NOMO-1 treated with DMSO at 0.1 percent for 48 hours (cell line): ENCODE measurements around the gene FOSL2.

ENCODE experiments used
- DNase-seq: peaks from one replicate; lab custom pipeline; 2025; ENCODE audit not compliant: unreplicated experiment; lab: John Stamatoyannopoulos, UW

FOSL2 gene

GRCh38 chr2:28394331-28394877 lies 1.7 kb downstream of the FOSL2 start:
- no peak for DNase-seq

- DNase-seq, result no peak
Measured at GRCh38 chr2:28394997-28395333, 2.3 kb downstream of the FOSL2 start.

DNA sequence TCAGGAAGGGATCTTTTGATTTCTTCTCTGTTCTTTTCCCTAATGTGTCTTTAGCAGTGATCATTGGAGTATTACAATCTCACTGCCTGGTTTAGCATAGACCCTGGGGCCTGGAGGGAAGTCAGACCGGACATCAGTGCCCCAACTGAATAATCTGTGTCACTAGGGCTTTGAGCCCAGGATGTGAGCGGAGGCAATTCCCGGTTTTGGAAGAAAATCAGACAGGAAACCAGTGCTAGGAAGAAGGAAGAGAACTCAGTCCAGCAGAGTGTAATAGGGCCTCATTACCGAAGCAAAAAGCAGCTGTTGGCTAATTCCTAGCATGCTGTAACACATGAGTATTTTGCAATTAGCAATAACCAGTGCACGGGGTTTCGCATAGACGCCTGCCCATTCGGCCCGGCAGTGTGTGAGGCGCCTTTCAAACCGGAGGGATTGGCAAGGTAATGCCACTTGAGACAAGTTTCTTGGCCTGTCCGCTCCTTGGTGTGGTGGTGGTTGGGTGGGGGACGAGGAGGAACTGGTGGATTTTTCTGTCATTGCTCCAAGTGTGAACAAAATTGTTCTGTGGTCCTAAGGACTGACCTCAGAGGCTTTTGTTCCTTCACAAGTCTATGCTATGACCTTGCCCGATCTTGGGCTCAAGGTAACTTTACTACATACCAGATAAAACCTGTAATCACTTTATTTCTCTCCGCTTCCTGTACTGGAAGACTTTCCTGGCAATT lies 2.8 kb downstream of the FOSL2 start:
- DNase-seq, result peak; percentile 72

GRCh38 chr2:28397043-28397381 lies 4.4 kb downstream of the FOSL2 start:
- DNase-seq, result no peak

GRCh38 chr2:28398101-28398834 lies 5.6 kb downstream of the FOSL2 start:
- no peak for DNase-seq

- DNase-seq, result no peak
Measured at GRCh38 chr2:28399289-28399688, 6.6 kb downstream of the FOSL2 start.

GRCh38 chr2:28399956-28400355 lies 7.3 kb downstream of the FOSL2 start:
- DNase-seq, result no peak

- DNase-seq, result no peak
Measured at GRCh38 chr2:28400419-28400818, 7.8 kb downstream of the FOSL2 start.

- DNase-seq, result no peak
Measured at GRCh38 chr2:28400921-28401320, 8.3 kb downstream of the FOSL2 start.

- no peak for DNase-seq
Measured at GRCh38 chr2:28401411-28401810, 8.8 kb downstream of the FOSL2 start.

DNA sequence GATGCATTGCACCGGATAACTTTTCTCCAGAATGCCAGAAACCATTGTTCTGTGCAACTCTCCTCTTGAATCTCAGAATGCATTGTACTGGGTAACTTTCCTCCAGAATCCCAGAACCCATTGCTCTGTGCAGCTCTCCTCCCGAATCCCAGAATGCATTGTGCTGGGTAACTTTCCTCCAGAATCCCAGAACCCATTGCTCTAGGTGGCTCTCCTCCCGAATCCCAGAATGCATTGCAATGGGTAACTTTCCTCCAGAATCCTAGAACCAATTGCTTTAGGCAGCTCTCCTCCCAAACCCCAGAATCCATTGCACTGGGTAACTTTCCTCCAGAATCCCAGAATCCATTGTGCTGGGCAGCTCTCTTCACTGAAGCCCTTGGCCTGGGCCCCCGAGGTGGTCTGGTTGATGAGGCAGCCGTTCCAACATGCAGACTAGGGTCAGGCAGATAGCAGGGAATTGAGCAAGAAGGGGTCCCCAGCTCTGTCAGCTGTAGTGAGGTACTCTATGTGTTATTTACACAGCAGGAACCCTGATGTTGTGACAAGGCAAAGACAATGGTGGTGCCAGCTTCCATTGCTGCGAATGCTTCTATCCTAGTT lies 9.4 kb downstream of the FOSL2 start:
- DNase-seq, result no peak

GRCh38 chr2:28403370-28403956 lies 10.8 kb downstream of the FOSL2 start:
- DNase-seq, result no peak

- DNase-seq, result no peak
Measured at GRCh38 chr2:28404086-28404485, 11.4 kb downstream of the FOSL2 start.

DNA sequence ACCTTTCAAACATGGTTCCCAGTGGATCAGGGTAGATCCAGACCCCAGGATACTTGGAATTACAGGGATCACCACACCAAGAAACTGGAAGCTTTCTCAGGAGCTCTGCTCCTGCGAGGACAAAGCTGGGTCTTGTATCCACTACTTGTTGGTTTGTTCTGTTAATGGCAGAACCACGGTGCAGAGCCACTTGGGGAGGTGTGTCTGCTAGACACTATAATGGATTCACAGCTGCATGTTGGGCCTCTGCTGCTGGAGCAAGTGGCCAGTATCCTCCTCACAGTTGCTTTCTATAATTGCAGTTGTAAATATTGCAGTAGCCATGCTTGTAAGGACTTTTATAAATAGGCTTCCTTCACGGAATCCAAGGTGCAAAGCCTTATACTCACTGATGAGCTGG lies 12.9 kb downstream of the FOSL2 start:
- DNase-seq, result no peak

DNA sequence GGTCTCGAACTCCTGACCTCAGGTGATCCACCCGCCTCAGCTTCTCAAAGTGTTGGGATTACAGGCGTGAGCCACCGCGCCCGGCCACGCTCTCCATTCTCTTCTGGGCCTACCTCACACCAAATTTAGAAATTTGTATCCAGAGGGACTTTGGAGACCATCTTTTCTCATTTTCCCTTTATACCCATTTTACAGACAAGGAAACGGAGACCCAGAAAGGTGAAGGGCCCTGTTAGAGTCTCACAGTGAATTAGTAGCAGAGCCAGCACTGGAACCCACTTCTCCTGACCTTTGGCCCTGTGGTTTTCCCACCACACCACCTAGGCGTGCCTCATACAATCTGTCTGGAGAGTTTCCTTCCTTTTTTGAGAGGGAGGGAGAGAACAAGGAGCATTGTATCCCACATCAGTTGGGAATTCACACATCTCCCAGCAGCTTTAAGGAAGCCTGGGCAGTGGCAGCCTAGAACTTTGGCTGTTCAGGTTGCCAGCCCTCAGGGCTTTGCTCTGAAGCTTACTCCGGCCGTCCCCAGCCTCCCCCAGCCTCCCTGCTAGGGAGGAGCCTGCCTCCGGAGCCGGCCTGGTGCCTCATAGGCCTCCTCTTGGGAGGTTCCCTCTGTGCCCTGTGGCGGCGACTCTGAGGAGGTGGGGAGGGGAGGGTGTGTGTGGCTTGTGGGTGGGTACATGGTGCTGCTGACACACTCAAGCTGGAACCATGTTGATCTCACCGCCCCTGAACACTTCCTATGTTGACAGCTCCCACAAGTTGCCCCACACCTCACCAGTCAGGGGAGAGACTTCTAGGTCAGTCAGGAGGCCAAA lies 13.8 kb downstream of the FOSL2 start:
- DNase-seq, result no peak

DNA sequence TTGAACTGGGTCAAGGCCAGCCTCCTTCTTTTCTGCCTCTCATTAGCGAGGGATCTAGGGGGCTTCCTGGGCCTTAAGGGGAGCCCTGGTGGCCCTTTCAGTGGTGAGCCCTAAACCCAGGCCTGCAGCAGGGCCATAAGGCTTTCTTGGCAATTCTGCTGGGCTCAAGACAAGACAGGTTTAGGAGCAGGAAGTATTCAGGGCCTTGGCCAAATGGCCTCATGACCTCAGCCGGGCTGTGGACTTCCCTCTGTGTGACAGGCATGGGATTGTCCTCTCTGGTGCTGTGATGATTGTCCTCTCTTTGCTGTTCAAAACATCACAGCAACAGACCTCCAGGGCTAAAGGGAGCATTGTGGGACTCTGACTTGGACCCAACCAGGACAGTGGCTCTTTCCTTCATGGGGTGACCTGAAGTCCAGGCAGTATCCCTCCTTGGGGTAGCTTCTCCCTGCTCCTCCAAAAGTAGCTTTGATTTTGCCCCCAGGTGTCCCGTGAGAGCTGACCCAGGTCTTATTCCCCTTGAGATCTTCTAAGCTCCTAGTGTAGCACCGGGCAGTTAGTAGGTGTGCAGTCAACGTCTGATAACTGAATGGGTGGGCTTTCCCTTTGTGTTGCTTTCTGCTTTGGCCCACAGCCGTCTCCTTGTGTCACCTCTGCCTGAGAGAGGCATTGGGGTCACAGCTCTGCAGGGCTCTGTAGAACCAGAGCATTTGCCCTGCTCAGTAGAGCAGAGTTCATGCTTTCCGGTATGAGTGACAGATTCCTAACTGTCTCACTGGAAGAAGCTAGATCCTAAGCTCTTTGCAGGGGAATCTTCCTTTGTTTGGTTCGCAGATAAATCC lies 14.7 kb downstream of the FOSL2 start:
- DNase-seq, result no peak

- no peak for DNase-seq
Measured at GRCh38 chr2:28407976-28408690, 15.5 kb downstream of the FOSL2 start.

GRCh38 chr2:28408764-28409599 lies 16.3 kb downstream of the FOSL2 start:
- DNase-seq, result peak; percentile 34
